ENCODE measurements around the gene MTUS2.

DNA sequence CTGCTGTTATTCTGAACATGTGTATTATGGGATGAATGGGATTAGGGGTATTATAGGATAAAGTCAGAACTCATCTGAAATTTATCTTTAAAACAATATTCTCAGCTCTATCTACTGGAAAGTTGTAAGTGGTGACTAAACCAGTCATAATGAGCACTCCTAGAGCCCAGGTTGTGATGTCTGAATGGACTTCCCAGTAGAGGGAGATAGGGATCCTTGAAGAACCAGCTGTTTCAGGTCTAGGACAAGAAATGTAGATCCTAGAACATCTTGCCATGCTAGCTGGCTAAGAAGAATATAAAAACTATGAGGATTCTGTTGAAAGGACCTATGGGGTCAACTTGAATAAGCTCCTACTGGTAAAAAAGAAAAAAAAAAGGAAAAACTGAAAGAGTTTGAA is 464.6 kb downstream of the MTUS2 start:
- TF ChIP-seq, protein P1, sequence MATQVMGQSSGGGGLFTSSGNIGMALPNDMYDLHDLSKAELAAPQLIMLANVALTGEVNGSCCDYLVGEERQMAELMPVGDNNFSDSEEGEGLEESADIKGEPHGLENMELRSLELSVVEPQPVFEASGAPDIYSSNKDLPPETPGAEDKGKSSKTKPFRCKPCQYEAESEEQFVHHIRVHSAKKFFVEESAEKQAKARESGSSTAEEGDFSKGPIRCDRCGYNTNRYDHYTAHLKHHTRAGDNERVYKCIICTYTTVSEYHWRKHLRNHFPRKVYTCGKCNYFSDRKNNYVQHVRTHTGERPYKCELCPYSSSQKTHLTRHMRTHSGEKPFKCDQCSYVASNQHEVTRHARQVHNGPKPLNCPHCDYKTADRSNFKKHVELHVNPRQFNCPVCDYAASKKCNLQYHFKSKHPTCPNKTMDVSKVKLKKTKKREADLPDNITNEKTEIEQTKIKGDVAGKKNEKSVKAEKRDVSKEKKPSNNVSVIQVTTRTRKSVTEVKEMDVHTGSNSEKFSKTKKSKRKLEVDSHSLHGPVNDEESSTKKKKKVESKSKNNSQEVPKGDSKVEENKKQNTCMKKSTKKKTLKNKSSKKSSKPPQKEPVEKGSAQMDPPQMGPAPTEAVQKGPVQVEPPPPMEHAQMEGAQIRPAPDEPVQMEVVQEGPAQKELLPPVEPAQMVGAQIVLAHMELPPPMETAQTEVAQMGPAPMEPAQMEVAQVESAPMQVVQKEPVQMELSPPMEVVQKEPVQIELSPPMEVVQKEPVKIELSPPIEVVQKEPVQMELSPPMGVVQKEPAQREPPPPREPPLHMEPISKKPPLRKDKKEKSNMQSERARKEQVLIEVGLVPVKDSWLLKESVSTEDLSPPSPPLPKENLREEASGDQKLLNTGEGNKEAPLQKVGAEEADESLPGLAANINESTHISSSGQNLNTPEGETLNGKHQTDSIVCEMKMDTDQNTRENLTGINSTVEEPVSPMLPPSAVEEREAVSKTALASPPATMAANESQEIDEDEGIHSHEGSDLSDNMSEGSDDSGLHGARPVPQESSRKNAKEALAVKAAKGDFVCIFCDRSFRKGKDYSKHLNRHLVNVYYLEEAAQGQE (IDR thresholded peaks at IDR 0.05) = no peak
- TF ChIP-seq CTCF (IDR thresholded peaks at IDR 0.05; ENCODE audit: low read depth, low read length, missing input control) (no peak), RAD21 (IDR thresholded peaks at IDR 0.05) (no peak)
